GM21390 (cell line): ENCODE results near the gene AKR1C1.
"Not testable (repeated sequence)": the region's sequence is repeated elsewhere in the genome, so short reads cannot be mapped to it uniquely, and the experiment has no call there.

Experiments used
- ATAC-seq: cut with Tn5 transposase; IDR thresholded peaks from one replicate; pipeline ENCODE4 v1.9.1; 2021; ENCODE audit not compliant: unreplicated experiment

AKR1C1 gene

GRCh38 chr10:5014200-5014910 lies 51.1 kb downstream of the AKR1C1 start:
- ATAC-seq, result not testable (repeated sequence)

GRCh38 chr10:5014936-5015335 lies 51.7 kb downstream of the AKR1C1 start:
- ATAC-seq, result no peak

- ATAC-seq, result no peak
Measured at GRCh38 chr10:5018134-5018533, 54.9 kb downstream of the AKR1C1 start.

- ATAC-seq, result not testable (repeated sequence)
Measured at GRCh38 chr10:5018671-5019277, 55.6 kb downstream of the AKR1C1 start.

- not testable (repeated sequence) for ATAC-seq
Measured at GRCh38 chr10:5019770-5020612, 56.8 kb downstream of the AKR1C1 start.

GRCh38 chr10:5021624-5022290 lies 58.5 kb downstream of the AKR1C1 start:
- not testable (repeated sequence) for ATAC-seq

- no peak for ATAC-seq
Measured at GRCh38 chr10:5023177-5023805, 60.1 kb downstream of the AKR1C1 start.

GRCh38 chr10:5025461-5025881 lies 62.3 kb downstream of the AKR1C1 start:
- not testable (repeated sequence) for ATAC-seq

GRCh38 chr10:5030989-5031388 lies 67.8 kb downstream of the AKR1C1 start:
- no peak for ATAC-seq

- not testable (repeated sequence) for ATAC-seq
Measured at GRCh38 chr10:5031588-5031987, 68.4 kb downstream of the AKR1C1 start.

GRCh38 chr10:5032444-5032843 lies 69.2 kb downstream of the AKR1C1 start:
- not testable (repeated sequence) for ATAC-seq
